HG03571 (cell line): ENCODE data around the gene ITGA5.

Source experiments
- ATAC-seq: cut with Tn5 transposase; IDR thresholded peaks from one replicate; pipeline ENCODE4 v1.9.1; 2021; ENCODE audit not compliant: unreplicated experiment

The ITGA5 gene

DNA sequence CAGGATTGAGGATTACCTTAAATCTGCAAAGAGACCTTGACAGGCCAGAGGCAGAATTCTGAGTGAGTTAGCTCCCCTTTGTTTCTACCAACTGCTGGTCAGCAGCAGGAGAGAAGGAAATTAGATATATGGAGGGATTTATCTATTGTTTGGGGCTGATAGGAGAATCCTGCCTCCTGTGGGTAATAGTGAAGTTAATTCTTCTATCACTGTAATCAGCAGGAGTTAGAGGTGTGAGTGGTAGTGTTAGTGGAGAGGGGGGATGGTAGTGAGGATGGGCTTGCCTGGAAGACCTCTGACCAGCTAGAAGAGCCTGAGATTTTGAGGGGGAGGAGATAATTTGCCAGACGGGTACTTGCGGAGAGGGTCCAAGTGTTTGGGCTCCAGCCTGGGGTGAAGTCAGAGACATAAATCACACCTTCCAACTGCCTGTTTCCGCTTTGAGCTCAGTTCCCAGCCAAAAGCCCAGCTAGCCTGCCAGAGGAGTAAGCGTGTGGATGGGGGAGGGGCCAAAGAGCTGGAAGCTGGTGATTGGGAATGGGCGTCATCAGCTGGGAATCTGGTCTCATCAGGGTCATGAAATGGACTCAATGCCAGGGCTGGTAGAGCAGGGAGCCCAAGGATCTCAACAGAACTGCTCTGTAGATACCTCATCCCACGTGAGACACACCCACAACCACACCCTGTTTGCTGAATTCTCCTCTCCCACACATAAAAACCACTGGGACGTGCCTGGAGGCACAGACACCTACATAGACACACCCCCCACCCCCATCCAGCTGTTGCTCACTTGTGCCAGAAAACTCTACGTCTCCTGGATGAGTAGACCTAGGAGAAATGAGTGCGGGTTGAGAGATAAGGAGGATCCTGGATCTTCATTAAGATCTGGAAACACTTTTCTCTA, 13.1 kb upstream of the ITGA5 start:
- no peak for ATAC-seq

DNA sequence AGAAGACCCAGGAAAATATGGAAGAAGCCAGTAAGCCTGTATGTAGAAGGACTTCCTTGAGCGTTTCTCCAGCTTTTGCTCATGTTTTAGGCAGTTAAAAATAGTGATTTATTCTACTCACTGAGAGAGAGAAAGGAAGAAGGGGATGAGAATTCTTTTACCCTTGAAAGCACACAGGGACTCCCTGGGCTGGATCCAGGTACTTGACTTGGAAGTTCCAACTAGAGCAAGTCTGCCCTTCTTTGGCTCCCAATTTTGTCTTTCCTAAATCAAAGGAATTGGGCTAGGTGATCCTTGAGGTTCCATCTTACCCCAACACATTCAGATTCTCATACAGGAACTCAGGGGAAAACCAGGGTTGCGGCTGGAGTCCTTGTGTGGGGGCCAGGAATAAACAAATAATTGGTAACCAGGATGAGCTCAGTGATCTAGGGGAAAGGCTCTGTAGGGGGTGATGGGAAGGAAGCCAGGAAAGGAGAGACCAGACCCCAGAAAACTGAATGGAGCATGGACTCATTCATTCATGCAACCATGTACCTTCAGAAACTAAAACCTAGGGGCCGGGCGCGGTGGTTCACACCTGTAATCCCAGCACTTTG, 11.5 kb upstream of the ITGA5 start:
- ATAC-seq: no peak

DNA sequence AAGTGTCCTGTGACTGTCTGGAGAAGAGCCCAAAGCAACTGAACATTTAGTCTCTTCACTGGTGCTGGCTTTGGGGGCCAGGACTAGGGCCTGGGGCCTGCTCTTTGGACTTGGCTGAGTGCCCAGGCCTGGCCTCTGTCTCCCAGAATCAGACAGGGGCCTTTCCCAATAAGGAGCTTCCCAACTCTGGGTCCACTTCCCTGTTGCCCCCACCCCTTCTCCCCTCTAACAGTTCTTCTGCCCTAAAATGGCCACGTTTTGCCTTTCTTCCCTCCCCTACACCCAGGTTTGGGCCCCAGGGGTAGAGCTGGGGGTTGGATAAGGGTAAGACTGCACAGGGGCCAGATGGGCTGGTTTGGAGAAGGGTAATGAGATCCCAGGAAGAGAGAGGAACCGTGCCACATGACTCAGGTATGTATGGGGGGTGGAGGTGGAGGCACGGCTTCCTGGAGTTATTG, 10.0 kb upstream of the ITGA5 start:
- no peak for ATAC-seq

DNA sequence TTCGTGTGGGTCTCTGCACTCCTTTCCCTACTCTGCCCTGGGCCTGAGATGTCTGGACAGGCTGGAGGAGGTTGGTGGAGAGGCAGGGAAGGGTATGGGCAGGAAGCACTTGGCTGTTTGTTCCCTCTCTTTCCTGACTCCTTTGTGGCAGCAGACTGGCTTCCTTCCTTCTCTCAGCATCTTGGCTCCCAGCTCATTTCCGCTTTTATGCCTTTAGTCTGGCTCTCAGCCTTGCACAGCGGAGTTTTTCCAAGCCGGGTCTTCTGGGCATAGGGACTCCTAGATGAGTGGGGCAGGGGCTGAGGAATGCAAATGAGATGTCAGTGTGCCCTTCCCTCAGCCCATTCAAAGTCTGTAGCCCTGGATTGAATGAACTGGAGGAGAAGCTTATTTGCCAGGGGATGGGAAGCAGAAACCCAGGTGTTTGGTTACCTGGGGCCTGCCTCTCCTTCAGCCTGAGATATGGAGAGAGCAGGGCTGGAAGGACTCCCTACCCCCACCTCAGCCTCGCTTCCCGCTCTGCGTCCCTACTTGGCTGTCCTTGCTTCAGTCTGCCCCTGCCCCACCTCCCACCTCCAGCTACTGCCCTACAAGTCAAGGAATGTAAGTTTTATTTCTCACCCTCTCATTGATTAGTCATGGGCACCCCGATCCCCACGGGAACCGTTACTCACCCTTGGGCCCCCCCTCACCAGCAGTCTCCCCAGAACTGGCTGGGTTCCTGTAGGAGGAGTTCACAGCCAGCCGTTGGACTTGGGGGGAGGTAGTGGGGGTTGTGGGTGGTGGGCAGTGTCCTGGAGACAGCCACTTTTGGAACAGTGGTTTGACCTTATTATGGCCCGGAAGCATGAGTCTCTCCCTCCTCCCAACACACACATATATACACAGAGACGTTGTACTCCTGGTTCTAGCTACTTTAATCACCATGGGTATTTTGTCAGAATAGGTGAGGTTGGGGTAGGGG, 9.3 kb upstream of the ITGA5 start:
- no peak for ATAC-seq

DNA sequence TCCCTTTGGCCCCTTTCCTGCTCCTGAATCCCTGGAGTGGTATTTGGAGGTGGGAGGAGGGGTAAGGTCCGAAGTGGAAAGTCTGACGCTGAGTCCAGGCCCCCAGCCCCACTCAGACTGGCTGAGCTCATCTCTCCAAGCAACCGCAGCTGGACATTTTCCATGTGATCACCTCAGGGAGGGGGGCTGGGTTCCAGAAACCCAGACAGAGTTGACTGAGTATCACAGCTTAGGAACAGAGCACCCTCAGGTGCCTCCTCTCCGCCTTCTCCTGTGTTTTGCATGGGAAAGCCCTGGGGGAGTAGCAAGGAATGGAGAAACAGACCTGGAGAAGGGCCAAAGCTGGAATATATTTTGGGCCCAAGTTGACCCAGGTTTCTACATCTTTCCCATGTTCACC, 8.0 kb upstream of the ITGA5 start:
- ATAC-seq: no peak

DNA sequence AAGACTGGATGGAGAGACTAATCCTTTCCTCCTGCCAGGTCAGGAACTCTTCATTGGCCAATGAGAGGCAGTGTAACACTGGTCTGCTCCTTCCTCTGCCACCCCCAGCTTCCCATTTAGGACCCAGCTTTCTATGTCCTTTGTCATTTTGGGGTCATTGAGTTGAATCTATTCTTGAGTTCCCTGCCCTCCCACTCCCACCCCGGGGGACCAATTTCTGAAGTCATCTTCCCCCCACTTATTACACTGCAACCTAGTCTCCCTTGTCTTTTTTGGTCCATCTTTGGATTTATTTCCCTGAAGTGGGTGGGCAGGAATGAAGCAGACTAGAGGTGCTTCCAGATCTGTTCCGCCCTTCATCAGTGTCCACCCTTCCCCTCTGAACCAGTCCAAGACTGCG, 7.6 kb upstream of the ITGA5 start:
- ATAC-seq: no peak

DNA sequence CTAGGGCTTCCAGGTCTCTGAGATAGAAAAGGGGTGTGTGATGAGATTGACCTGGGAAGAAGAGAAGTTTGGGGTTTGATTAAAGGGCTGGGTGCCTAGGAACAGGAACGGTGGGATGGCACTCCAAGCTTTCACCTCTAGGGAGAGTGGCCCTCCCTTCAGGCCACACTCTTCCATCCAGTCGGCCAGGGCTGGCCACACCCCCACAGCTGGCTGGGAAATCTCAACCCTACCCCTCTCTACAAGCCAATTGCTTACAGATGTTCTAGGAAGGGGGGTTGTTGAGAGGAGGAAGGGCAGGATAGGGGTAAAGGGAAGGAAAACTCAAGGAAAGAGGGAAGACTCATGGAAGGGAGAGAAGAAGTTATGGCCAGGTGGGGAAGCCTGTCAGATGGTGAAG, 6.6 kb upstream of the ITGA5 start:
- ATAC-seq: no peak

DNA sequence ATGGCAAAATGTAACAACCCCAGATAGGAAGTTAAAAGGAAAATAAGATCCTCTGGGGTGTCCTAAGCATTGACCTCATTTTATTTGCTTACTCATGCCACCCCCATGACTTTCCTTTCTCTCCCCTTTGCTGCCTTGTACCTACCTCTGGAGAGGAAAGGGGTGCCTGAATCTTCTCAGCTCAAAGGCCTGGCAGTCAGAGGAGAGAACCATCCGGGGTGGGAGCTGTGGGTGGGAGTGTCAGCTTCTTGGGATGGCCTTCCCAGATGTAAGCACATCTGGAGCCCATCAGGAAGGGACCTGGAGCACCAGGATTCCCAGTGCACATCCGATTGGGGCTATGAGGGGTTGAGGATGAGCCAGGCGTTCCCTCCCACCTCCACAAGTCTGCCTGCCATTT, 5.2 kb upstream of the ITGA5 start:
- no peak for ATAC-seq

DNA sequence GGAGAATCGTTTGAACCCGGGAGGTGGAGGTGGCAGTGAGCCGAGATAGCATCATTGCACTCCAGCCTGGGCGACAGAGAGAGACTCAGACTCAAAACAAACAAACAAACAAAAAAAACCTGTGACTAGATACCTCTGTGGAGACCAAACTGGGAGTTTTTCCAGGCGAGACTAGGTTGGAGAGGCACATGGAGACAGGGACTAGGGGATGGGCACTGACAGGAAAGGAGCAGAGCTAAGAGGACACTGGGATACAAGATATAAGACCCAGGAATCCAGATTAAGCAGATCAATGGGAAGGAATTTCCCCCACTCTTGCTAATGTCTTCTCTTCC, 4.7 kb upstream of the ITGA5 start:
- ATAC-seq: no peak

DNA sequence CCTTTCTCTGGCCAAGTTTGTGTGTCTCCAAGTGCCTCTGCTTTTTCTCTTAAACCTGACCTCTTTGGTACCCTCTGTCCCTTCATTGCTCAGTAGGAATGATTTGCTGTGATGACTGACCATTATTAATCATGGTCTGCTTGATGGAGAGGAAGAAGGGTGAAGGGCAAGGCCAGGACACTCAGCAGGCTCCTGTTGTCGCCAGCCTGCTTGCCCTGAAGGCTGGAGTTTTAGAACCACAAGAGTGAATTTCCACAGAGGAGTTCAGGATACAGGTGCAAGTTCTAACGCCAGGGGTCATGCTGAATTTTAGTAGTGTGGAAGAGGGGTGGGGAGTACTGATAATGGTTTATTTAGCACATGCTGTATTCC, 2.8 kb upstream of the ITGA5 start:
- no peak for ATAC-seq

DNA sequence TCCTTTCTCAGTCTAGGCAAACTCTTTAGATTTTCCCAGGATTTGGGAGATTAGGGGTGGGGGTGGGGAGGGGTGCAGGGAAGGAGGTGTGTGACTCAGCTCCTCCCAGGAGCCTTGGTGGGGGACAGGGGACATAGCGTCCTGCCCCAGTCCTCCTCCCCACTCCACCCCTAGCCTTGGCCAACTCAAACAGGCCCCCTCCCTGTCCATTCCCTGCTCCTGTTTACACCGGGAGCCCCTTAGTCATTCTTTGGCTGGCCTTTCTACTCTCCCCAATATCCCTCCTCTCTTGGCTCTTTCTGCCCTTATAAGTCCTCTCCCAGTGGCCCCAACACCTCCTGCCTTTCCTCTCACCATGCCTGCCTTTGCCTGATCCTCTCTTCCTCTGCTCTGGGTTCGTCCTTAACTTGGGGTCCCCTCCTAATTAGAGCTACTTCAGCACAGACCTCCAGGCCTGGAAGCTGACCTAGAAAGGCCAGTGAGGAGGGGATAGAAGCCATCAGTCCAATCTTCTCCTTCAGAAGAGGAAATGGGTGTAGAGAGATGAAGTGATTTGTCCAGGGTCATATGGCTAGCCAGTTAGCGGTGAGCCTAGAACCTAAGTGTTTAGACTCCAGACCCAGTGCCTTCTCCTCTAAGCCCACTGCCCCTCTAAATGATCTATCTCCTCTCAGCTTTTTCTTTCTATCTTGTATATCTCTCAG, 2.3 kb upstream of the ITGA5 start:
- no peak for ATAC-seq

DNA sequence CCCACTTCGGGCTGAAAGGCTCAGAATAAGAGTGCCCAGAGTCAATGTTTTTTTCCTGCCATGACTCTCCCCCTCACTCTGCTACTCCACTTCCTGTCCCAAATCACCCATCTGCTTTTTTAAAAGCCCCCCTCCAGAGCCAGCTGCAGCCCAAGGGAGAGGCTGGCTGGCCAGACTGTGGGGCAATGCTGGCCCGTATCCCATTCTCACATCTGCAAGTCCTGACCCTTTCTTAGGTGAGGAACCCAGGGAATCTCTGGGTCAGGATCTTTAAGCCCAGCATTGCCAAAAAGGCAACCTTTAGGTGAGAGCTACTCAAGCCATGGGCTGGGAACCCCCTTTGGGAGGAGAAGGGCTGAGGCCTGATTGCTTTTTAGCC, 1.7 kb upstream of the ITGA5 start:
- ATAC-seq: no peak

DNA sequence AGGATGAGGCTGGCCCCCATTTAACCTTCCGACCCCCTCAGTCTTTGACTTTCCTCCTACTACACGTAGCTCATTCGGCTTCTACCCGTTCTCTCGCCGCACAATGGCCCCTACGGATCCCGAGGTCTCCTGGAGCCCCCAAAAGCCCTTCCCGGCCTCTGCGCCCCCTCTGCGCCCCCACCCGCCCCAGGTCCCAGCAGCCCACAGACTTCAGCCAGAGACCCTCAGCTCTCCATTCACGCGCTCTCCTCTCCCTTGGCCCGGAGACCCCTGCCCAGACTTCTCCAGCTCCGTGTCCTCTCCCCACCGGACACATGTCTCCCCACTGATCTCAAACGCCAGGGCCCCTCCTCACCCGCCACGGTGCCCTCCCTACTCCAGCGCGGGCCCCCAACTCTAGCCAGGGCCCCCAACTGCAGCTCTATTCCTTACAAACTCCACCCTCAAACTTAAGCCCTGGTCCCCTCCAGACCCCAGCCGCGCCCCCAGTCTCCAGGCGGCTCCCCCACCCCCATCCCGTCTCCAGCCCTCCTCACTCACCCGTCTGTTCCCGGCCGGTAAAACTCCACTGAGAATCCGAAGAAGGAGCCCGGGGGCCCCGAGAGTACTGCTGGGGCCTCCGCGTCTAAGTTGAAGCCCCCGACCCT, 502 bp downstream of the ITGA5 start:
- ATAC-seq: no peak

DNA sequence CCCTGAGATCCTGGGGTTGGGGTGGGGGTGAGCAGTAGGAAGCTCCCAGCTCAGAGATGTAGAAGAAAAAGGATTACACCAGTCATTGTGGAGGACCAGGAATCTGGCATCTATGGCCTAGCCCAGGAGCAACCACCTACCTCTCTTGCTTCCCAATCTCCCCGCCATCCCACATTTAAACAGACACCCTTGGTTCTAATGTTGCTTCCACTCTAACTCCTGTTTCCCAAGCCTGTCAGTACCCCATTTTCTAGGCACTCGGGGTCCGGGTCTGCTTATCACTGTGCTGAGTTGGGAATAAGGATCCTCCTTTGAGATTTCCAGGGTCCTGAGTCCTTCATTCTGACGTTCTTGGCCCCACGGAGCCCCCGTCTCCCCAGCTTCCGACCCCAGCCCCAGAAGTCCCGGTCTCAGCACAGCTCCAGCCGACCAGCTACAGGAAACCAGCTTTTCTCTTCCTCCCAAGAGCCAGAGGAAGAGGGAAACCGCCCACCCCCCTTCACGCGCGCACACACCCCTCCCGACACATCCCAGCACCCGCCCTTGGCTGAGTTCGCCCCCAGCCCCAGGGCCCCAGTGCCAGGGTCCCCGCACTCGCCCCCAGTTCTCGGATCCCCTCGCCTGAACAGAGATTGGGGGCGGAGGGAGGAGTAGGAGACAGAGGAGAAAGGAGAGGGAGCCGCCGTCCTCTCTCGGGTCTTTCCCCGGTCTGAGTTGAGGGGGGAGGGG, 1.2 kb downstream of the ITGA5 start:
- ATAC-seq: no peak

DNA sequence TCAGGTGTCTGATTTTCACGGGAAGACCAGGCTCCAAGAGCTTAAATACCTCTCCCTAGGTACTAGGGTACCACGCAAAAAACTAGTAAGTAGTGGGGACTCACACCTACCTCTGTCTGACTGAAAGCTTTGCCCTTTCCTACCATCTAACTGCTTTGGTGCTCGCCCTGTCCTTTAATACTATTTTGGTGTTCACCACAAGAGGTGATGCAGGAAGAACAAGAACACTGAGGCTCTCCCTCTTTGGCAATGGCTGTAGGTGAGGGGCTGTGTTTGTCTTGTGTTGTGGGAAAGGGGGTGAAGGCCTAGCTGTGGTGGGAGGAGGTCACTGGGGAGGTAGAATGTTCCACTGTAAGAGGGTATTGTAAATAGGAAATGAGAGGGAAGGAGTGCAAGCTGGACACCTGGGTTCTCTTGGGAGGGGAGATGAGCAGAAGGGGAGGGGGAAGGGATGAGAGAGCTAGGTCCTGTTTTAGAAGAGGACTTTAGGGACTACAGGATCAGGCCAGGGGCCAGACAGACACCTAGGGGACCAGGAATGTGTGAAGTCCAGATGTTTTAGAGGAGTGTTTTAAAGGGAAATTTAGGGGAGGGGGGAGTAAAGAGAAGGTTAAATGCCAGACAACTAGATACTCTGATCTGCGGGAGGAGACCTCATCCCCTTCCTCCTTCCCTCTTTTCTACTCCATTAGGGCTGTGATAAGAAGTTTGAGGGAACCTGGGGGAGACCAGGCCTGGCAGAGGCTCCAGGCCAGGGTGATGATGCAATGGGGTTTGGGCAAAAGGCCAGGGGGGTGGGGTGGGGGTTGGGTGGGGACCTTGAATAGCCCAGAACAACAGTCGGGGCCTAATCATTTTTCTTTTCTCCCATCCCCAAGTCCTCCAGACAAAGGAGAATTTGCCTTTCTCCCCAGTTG, 2.1 kb downstream of the ITGA5 start:
- no peak for ATAC-seq

DNA sequence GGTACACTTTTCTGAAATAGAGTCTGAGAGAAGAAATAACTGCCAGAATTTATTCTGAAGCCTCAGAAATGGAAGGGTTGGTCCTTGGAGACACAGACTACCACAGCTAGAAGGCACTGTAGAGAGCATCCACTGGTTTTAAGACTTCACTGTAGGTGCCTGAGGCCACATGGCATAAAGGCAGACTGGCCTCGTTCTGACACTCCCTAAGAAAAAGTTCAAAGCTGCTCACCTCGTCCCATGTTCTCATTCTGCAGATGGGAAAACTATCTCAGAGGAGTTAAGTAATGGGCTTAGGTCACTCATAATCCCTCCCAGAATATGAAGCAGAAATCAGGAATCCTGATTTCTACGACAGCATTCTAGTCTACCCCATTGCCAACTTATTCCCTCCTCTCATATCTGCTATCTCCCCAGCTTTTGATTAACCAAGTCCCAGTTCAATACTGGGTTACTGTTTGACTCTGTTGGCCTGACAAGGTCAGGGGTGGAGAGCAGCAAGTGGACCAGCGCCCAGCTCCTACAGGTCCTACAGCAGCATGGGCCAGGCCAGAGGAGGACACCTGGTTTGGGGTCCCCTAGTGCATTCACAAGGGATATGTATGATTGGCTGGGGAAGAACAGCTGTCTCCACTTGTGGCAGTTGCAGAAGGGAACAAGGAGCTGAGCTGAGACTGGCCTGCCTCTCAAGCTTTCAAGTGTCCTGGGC, 3.7 kb downstream of the ITGA5 start:
- ATAC-seq: no peak

DNA sequence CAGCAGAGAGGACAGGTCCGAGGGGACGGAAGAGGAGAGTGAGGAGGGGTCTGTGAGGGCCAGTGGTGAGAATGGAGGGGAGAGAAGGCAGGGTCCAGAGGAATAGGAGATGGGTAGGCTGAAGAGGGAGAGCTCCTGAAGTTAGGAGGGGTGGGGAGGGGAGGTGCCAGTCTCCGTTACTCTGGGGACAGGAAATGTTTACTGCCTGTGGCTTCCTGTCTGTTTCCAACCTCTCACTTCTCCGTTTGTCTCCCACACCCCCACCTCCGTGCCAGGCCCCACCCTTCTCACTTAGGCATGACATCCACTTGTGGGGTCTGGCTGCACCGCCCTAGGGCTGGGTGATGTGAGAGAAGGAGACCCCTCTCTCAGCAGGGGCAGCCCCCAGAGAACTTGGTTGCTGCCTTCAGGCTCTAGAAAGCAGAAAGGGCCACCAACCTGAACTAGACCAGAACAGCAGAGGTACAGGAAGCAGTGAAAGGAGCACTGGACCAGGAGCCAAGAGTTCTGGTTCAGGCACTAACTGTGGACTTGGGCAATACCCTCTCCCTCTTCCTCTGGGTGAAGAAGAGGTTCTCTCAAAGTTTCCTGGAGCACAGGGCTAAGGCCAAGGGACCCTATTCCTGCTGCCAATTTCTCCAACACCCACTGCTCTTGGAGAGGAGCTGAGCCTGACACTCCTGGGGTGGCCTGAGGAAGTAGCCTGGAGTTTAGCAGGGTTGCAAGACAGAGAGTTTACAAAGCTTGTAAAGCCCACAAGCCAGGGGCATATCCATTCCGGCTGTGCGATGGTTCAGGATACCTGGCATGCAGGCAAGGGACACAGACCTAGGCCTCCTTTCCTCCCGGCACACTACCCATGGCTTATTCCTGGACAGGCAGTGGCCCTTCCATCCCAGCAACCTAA, 5.5 kb downstream of the ITGA5 start:
- ATAC-seq: no peak
